H1 (cell line): ENCODE measurements around the gene ANKRD27. TPM values are rescaled to one million over a fixed set of nuclear protein-coding genes. Genes with fewer than 3 reads are reported as not detected.
"Not testable (repeated sequence)": the region's sequence is repeated elsewhere in the genome, so short reads cannot be mapped to it uniquely, and the experiment has no call there.

Experiments used
- CTCF ChIA-PET: fragments of 300-600 bp; sonication (Branson Sonifier 250); formaldehyde crosslinking; loops from one replicate; lab custom pipeline; 2021; ENCODE audit not compliant: partially characterized antibody; lab: Charles Lee
- POLR2A ChIA-PET: fragments of 300-600 bp; sonication (Branson Sonifier 250); formaldehyde crosslinking; loops from one replicate; lab custom pipeline; 2021; ENCODE audit warnings: inconsistent platforms; ENCODE audit not compliant: partially characterized antibody; lab: Charles Lee
- DNase-seq, 2 experiments: peaks; one replicate each; pipeline versions ENCODE4 v3.0.0 to v3.0.0-alpha.2; 2010 to 2022; ENCODE audit warnings: low spot score in 2 of 2, low read depth in 1 of 2, mixed read lengths in 1 of 2
- FAIRE-seq: peaks from 2 replicates; lab custom pipeline; 2011; peaks lifted over from hg19 to GRCh38; lab: Jason Lieb, UNC
- H2AFZ ChIP-seq: 2 replicates; pipeline ENCODE4 v1.8.1; 2012; ENCODE audit warnings: low read length, inconsistent platforms
- H2AK5ac ChIP-seq: 2 replicates; pipeline ENCODE4 v1.6.1; 2013; ENCODE audit warnings: low read depth, low read length
- H2BK120ac ChIP-seq: replicated peaks from 2 replicates; pipeline ENCODE3; 2013; ENCODE audit warnings: low read depth, low read length, inconsistent platforms
- H2BK12ac ChIP-seq: 2 replicates; pipeline ENCODE4 v1.6.1; 2013; ENCODE audit warnings: low read depth, low read length
- H2BK15ac ChIP-seq: 2 replicates; pipeline ENCODE4 v1.6.1; 2013; ENCODE audit warnings: low read length
- H2BK20ac ChIP-seq: 2 replicates; pipeline ENCODE4 v1.6.1; 2013; ENCODE audit warnings: low read length
- H2BK5ac ChIP-seq: 2 replicates; pipeline ENCODE4 v1.6.1; 2013; ENCODE audit warnings: low read depth, low read length
- H3K14ac ChIP-seq: 2 replicates; pipeline ENCODE4 v1.6.1; 2013; ENCODE audit warnings: inconsistent platforms; ENCODE audit not compliant: insufficient read length
- H3K18ac ChIP-seq: 2 replicates; pipeline ENCODE4 v1.6.1; 2013; ENCODE audit warnings: low read length; ENCODE audit errors: extremely low read depth
- H3K23ac ChIP-seq: 2 replicates; pipeline ENCODE4 v1.6.1; 2013; ENCODE audit warnings: inconsistent platforms; ENCODE audit not compliant: insufficient read length
- H3K23me2 ChIP-seq: 2 replicates; pipeline ENCODE4 v1.6.1; 2013; ENCODE audit warnings: low read depth, low read length
- H3K27ac ChIP-seq: 2 replicates; pipeline ENCODE4 v1.6.1; 2011; ENCODE audit warnings: low read depth, low read length, inconsistent platforms
- H3K27me3 ChIP-seq, 4 experiments: replicated peaks in 1 of 4; 1 replicate in 1 of 4; 2 replicates in 3 of 4; pipeline versions ENCODE4 v1.6.1 to v1.8.1; 2011 to 2013; ENCODE audit warnings: low read length in 3 of 4, mild to moderate bottlenecking in 3 of 4, inconsistent platforms in 2 of 4, mixed read lengths in 2 of 4, moderate library complexity in 1 of 4; ENCODE audit not compliant: control insufficient read depth in 3 of 4, insufficient read depth in 3 of 4; ENCODE audit errors: extremely low read depth in 1 of 4
- H3K36me3 ChIP-seq, 4 experiments: 2 replicates each; pipeline versions ENCODE4 v1.6.1 to v1.8.1; 2011 to 2013; ENCODE audit warnings: mild to moderate bottlenecking in 4 of 4, low read length in 3 of 4, moderate library complexity in 2 of 4, control low read depth in 1 of 4, inconsistent platforms in 1 of 4; ENCODE audit not compliant: insufficient read depth in 4 of 4, control insufficient read depth in 2 of 4
- H3K4ac ChIP-seq: replicated peaks from 2 replicates; pipeline ENCODE3; 2013; ENCODE audit warnings: low read length, low read depth, mixed read lengths, inconsistent platforms; ENCODE audit not compliant: insufficient read length
- H3K4me1 ChIP-seq, 4 experiments: replicated peaks in 1 of 4; 1 replicate in 1 of 4; 2 replicates in 3 of 4; pipeline versions ENCODE4 v1.6.1 to v1.8.1; 2011 to 2013; ENCODE audit warnings: low read length in 3 of 4, inconsistent platforms in 2 of 4, mixed read lengths in 1 of 4; ENCODE audit not compliant: insufficient read depth in 4 of 4, control insufficient read depth in 3 of 4
- H3K4me2 ChIP-seq, 2 experiments: 2 replicates each; pipeline versions ENCODE4 v1.6.1 to v1.8.1; 2011 to 2013; ENCODE audit warnings: low read depth in 2 of 2, low read length in 2 of 2, control low read depth in 1 of 2, inconsistent platforms in 1 of 2, mild to moderate bottlenecking in 1 of 2; ENCODE audit not compliant: insufficient read depth in 1 of 2
- H3K4me3 ChIP-seq, 4 experiments: fragments of 200-600, 300-600 bp in 1 of 4; sonication (generic), shearing (Covaris generic), sonication (Bioruptor Twin) in 1 of 4; 2 replicates each; pipeline versions ENCODE4 v1.5.1 to v1.8.1; 2011 to 2016; ENCODE audit warnings: low read length in 4 of 4, low read depth in 3 of 4, control low read depth in 2 of 4, inconsistent platforms in 2 of 4, mild to moderate bottlenecking in 2 of 4, mixed read lengths in 1 of 4, moderate library complexity in 1 of 4; ENCODE audit not compliant: insufficient read depth in 2 of 4; ENCODE audit errors: extremely low read depth in 1 of 4
- H3K56ac ChIP-seq: replicated peaks from 2 replicates; pipeline ENCODE3; 2013; ENCODE audit warnings: low read depth, mild to moderate bottlenecking, mixed read lengths, low read length, inconsistent platforms; ENCODE audit not compliant: insufficient read length
- H3K79me1 ChIP-seq: 2 replicates; pipeline ENCODE4 v1.6.1; 2013; ENCODE audit warnings: low read depth, low read length, control low read depth
- H3K79me2 ChIP-seq, 2 experiments: 2 replicates each; pipeline versions ENCODE4 v1.6.1 to v1.8.1; 2012 to 2013; ENCODE audit warnings: low read length in 2 of 2, mild to moderate bottlenecking in 2 of 2, inconsistent platforms in 1 of 2; ENCODE audit not compliant: insufficient read depth in 2 of 2, control insufficient read depth in 1 of 2
- H3K9ac ChIP-seq, 4 experiments: replicated peaks in 1 of 4; 1 replicate in 1 of 4; 2 replicates in 3 of 4; pipeline versions ENCODE4 v1.6.1 to v1.8.1; 2011 to 2013; ENCODE audit warnings: low read depth in 3 of 4, low read length in 3 of 4, control low read depth in 2 of 4, mild to moderate bottlenecking in 2 of 4, moderate library complexity in 2 of 4, inconsistent platforms in 1 of 4; ENCODE audit errors: extremely low read depth in 1 of 4
- H3K9me3 ChIP-seq, 2 experiments: 2 replicates each; pipeline versions ENCODE4 v1.6.1 to v1.8.1; 2012 to 2013; ENCODE audit warnings: mild to moderate bottlenecking in 2 of 2, moderate library complexity in 2 of 2, control low read depth in 1 of 2, inconsistent platforms in 1 of 2, low read depth in 1 of 2, low read length in 1 of 2, mixed read lengths in 1 of 2; ENCODE audit not compliant: insufficient read depth in 2 of 2
- H4K20me1 ChIP-seq, 2 experiments: replicated peaks in 1 of 2; 2 replicates each; pipeline versions ENCODE3 to v1.8.1; 2011 to 2013; ENCODE audit warnings: inconsistent platforms in 2 of 2, low read length in 2 of 2, mild to moderate bottlenecking in 1 of 2; ENCODE audit not compliant: insufficient read depth in 2 of 2, control insufficient read depth in 1 of 2
- H4K5ac ChIP-seq: 2 replicates; pipeline ENCODE4 v1.6.1; 2013; ENCODE audit warnings: low read length, low read depth, mixed read lengths, inconsistent platforms; ENCODE audit not compliant: insufficient read length
- H4K8ac ChIP-seq: 2 replicates; pipeline ENCODE4 v1.8.0; 2013; ENCODE audit warnings: mild to moderate bottlenecking, moderate library complexity, low read length, inconsistent platforms; ENCODE audit not compliant: insufficient read depth; ENCODE audit errors: extremely low read depth
- H4K91ac ChIP-seq: replicated peaks from 2 replicates; pipeline ENCODE3; 2013; ENCODE audit warnings: low read length, mixed read lengths, inconsistent platforms; ENCODE audit not compliant: insufficient read length
- CBX8 ChIP-seq: fragments of 300-800, 300-1000 bp; sonication (generic); IDR thresholded peaks from 2 replicates; pipeline ENCODE4 v1.7.1; 2016; ENCODE audit warnings: low read depth, low read length, borderline replicate concordance
- HDAC2 ChIP-seq, 2 experiments: fragments of 300-600 bp in 1 of 2; sonication (generic) in 1 of 2; IDR thresholded peaks; 2 replicates each; pipeline ENCODE4 v1.6.1; 2011 to 2012; ENCODE audit warnings: low read depth in 2 of 2, low read length in 2 of 2, mild to moderate bottlenecking in 2 of 2, moderate library complexity in 2 of 2, borderline replicate concordance in 1 of 2, inconsistent platforms in 1 of 2
- POLR2AphosphoS5 ChIP-seq: IDR thresholded peaks from 2 replicates; pipeline ENCODE4 v1.6.1; 2011; ENCODE audit warnings: low read depth, low read length
- WGBS, 2 experiments: shearing (Covaris generic) in 1 of 2; methylation state at CpG; one replicate each; pipeline versions ENCODE4 v1.1.6 to v1.1.7; 2013 to 2015; ENCODE audit warnings: low lambda C conversion rate in 2 of 2, mixed read lengths in 2 of 2, inconsistent platforms in 1 of 2, low coverage in 1 of 2, missing lambda C conversion rate in 1 of 2; ENCODE audit not compliant: insufficient replicate concordance in 2 of 2, insufficient coverage in 1 of 2, insufficient read length in 1 of 2; ENCODE audit errors: extremely low coverage in 1 of 2, missing lambda C conversion rate in 1 of 2; 5-methylcytosine and 5-hydroxymethylcytosine counted together
- polyA plus RNA-seq, 7 experiments: library from polyadenylated mRNA; depleted of rRNA in 3 of 7; stranded (reverse) in 5 of 7; unstranded in 2 of 7; fragments of >200 nt in 5 of 7; fragments of 200-250 nt in 2 of 7; gene quantifications; 1 replicate in 5 of 7; 2 replicates in 1 of 7; 4 replicates in 1 of 7; pipeline versions ENCODE4 v1.2.1 to v1.2.3, GENCODE V29; 2011 to 2013; ENCODE audit warnings: missing spikeins in 2 of 7, mixed read lengths in 2 of 7
- total RNA-seq: library from RNA; stranded (reverse); fragmentation: NEBNext Ultra II Directional; extraction: Animal tissue kit (Norgen Biotek cat#: 25700); gene quantifications from 2 replicates; pipeline ENCODE4 v1.2.1, GENCODE V29; 2021
- TF ChIP-seq, protein P1 (sequence below): IDR thresholded peaks from 2 replicates; pipeline ENCODE4 v1.6.1; 2011; ENCODE audit warnings: low read length, improper control_type of control experiment

The ANKRD27 gene
- total and polyA plus RNA-seq, 2 of the 8 experiments (the other 6 are each of a cell fraction or from before 2014, with no cell fraction given): 27.9 to 55.7 TPM

- no peak for TF ChIP-seq HDAC2 (IDR thresholded peaks at IDR 0.05; ENCODE audit: borderline replicate concordance in 1 of 2, low read depth in 2 of 2, low read length in 2 of 2)
- TF ChIP-seq POLR2AphosphoS5: no peak
- no peak for TF ChIP-seq CBX8
- TF ChIP-seq, protein P1, sequence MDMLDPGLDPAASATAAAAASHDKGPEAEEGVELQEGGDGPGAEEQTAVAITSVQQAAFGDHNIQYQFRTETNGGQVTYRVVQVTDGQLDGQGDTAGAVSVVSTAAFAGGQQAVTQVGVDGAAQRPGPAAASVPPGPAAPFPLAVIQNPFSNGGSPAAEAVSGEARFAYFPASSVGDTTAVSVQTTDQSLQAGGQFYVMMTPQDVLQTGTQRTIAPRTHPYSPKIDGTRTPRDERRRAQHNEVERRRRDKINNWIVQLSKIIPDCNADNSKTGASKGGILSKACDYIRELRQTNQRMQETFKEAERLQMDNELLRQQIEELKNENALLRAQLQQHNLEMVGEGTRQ: no peak
Observed at GRCh38 chr19:32717496-32717895, 42.5 kb upstream of the ANKRD27 start (continued).

- H4K91ac ChIP-seq, H2BK120ac ChIP-seq, H2BK20ac ChIP-seq, H3K4me3 ChIP-seq, H4K20me1 ChIP-seq, H3K27ac ChIP-seq, H3K23ac ChIP-seq, H2AFZ ChIP-seq, H2BK12ac ChIP-seq, H3K9me3 ChIP-seq, H4K8ac ChIP-seq, FAIRE-seq, H2AK5ac ChIP-seq, H3K79me2 ChIP-seq, H3K56ac ChIP-seq, H3K18ac ChIP-seq, H3K79me1 ChIP-seq, POLR2A ChIA-PET, H3K14ac ChIP-seq, H4K5ac ChIP-seq, H3K36me3 ChIP-seq, H3K4ac ChIP-seq, DNase-seq, H2BK15ac ChIP-seq, H2BK5ac ChIP-seq, H3K4me2 ChIP-seq, H3K4me1 ChIP-seq, H3K23me2 ChIP-seq, H3K9ac ChIP-seq, H3K27me3 ChIP-seq: not testable (repeated sequence)
- CTCF ChIA-PET: interaction anchor here (0.7 to 1.0 kb wide), 2 partner anchors 15 to 37 kb away, joined by 3 to 4 read pairs; no protein-coding TSS in a partner anchor
- 84% methylated on average over 6 of the region's 7 CpGs; no CpG with 5 or more reads in 1 of the 2 experiments for WGBS, 2 experiments
Observed at GRCh38 chr19:32716203-32716602, 41.2 kb upstream of the ANKRD27 start.
